SIG-M5 treated with dmso at 0.1 percent for 504 hours (cell line): Measurements from ENCODE around the gene MOG.
A peak's percentile ranks its signal among the peaks of the same experiment; 100 is the strongest.
"Not testable (repeated sequence)": the region's sequence is repeated elsewhere in the genome, so short reads cannot be mapped to it uniquely, and the experiment has no call there.

Experiments
- DNase-seq: peaks from one replicate; lab custom pipeline; 2025; ENCODE audit not compliant: unreplicated experiment; lab: John Stamatoyannopoulos, UW

Gene MOG

DNA sequence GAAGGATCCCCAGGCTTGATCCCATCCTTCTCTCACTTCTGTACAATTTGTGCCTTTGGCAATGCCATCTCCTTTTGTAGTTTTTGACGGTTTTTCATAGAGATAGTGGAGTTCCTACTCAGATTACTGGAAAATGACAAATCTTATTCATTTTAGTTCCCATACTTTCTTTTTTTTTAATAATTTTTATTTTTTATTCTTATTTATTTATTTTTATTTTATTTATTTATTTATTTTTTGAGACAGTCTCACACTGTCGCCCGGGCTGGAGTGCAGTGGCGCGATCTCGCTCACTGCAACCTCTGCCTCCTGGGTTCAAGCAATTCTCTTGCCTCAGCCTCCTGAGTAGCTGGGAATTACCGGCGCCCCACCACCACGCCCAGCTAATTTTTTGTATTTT lies 19.6 kb upstream of the MOG start:
- DNase-seq: no peak

DNA sequence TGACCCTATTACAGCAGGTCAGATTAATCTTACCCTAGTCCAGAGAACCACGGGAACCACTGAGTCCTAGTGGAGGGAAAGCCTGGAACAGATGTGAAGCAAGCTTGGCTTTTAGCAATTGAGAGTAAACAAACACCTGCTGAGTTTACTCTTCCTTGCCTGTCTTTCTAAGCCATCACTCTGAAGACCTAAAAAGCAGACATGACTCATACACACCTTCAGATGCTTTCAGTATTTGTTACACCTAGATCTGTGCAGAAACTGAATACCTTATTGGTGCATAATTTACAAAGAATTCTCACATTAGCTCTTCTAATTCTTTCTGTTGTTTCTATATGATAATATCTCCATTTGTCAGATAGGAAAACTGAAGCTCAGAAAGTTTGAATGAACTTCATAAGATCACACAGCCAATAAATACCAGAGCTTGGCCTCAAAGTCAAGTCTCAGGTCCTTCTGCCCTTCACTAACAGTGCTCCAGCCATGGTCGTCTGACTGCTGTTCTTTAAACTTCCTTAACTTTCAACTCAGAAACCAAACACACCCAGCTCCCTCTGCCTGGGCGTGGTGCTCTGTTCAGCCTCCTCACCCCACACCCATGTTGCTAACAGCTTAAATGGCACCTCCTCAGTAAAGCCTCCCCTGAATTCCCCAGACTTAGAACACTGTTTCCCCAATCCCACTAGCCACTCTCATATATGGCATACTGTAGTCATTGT lies 15.3 kb upstream of the MOG start:
- DNase-seq: no peak

DNA sequence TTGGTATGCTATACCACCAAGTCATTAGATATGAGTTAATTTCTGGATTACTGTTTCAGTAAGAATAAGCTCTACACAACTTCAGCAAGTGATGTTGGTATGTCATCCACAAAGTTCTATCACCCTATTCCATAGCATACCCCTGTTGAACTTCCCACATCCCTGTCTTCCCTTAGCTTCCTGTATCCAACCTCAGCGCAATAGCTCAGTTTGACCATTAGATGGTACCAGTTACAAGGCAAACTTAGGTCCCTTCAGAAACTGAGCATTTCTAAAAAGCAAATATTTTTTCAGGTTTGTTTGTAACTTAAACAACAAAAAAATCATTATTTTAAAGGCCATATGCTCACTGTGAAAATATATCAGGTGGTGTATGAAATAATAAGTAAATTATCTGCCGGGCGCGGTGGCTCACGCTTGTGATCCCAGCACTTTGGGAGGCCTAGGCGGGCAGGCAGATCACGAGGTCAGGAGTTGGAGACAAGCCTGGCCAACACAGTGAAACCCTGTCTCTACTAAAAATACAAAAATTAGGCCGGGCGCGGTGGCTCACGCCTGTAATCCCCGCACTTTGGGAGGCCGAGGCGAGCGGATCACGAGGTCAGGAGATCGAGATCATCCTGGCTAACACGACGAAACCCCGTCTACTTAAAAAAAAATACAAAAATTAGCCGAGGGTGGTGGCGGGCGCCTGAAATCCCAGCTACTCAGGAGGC lies 8.8 kb upstream of the MOG start:
- DNase-seq: peak; percentile 31

DNA sequence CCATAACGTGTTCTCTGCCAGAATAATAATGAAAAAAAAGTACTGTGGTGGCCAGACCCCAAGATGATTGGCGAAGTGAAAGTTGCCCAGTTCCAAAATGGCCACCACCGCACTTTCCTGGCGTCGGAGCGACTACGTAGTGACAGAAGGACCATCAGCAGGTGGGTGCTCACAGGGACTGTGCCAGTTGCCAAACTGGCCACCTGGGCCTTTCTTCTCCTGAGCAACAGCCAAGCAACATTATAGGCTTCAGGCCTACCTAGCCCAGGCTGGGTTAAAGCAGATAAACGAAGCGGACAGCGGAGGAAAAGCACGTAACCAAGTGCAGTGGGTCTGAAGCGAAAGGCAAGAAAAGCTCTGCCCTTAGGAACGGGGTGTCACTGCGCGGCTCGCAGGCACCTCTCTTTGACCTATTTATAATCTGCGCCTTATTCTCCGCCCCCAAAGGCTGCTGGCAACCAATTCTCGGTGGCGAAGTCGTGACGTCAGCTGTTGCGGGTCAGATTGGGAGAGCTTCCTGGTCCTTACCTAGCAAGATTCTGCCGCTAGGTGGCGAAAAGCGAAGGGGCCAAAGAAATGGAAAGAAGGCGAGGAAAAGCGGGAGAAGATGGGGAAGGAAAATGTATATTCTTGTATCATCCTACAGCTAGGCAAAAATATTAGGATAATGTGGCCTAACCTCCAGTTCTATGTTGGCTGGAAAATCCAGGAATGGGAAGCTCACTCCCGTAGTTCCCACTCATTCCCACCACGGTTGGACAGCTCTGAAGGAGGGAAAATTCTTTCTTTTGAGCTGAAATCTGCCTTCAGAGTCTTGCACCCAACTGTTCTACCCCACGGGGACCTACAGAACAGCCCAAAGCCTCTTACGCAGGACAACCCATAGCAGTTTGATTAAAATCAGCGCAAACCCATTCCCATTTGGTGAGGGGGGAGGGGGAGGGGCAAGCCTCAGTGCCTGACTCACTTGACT lies 6.9 kb upstream of the MOG start:
- peak; percentile 89 for DNase-seq

DNA sequence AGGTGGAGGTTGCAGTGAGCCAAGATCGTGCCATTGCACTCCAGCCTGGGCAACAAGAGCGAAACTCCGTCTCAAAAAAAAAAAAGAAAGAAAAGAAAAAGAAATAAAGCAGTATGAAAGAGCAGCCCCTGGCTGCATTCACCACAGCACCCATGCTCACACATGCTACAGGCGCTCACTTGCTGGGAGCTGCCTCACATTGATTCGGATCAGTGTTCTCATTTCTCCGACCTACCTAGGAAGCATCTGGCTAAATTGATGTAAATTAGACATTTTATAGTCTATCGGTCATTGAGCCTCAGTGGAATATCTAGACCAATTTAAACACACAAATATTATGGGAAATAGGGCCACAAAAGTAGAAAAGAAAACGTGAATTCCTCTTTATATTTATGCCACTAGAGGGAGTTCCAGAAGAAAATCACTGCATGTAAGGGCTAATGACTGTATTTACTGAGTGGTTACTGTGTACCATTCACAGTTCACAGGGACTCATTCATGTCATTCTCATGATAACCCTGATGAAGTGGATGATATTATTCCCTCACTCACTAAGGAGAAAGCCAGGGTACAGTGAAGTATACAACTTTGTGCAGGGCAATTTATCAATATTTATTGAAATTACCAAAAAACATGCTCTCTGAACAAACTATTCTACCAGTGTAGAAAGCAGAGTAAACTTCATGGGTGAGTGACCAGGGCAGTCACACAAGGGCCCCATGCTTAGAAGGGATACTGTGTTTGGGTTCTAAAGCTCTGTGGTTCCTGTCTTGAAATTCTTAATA lies 5.3 kb upstream of the MOG start:
- peak; percentile 57 for DNase-seq

DNA sequence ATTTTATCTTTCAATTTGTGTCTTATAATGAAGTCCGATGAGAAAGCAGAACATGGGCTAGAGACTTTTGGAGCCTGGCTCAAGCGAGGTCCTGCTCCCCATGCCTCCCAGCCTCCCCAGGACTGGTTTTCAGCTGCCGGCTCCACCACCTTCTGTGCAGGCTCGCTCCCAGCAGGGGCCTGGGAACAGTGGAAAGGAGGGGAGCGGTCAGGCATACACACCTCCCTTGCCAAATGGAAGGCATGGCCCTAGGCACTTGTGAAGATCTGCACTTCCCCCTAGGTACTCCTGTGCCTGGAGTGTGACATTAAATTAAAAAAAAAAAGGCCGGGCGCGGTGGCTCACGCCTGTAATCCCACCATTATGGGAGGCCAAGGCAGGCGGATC lies 4.7 kb upstream of the MOG start:
- DNase-seq: no peak

DNA sequence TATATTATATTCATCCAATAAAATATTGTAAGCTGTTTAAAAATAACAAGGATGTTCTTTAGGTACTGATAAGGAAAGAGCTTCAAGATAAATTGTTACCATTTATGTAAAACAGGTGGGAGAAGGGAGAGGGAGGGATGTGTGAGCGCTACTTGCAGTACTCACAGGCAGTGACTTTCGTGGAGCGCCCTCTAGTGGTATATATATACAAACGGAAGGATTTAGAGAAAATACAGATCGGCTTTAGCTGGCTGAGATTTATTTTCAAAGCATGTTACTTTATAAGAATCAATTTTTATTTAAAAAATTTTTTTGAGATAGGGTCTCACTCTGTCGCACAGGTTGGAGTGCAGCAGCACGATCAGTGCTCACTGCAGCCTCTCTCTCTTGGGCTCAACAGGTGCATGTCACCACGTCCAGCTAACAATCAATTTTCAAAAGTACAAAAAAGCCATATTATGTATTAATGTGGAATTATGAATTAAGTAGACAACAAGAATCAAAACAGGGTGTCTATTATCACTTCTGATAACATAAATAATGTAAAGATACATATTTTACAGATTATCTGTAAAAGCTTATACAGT lies 3.3 kb upstream of the MOG start:
- DNase-seq: peak; percentile 78

DNA sequence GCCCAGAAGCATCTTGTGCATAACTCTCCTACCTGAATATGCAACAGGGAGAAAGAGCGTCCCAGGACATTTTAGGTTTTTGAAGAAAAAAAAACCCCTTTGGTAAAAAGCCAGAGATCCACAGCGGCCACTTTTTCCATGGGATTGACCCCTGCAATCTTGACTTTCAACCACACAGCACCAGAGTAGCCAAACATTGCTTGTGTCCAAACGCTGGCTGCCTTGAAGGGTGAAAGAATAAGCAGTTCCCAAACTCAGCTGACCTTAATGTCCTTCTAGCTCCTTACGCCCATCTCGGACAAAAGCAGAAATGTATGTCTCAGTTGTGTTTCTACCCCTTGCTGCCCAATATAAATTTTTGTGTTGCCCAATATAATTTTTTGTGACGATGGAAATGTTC lies 1.2 kb upstream of the MOG start:
- no peak for DNase-seq

DNA sequence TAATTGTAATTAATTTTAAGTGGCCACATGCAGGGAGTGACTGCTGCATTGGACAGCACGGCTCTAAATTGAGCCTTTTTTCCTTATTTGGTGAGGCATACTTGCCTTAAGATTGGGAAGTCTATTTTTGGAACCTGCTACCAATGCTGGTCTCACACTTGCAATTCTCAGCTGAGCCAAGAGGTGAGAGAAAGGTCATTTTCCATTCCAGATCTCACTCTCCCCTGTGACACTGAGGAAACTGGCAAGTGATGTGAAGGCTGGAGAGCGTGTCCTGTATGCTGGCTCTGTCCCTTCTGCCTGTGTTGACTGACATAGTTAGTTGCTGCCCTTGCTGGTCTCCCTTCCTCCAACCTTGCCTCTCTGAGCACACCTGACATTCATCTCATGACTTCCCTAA lies 735 bp upstream of the MOG start:
- no peak for DNase-seq

DNA sequence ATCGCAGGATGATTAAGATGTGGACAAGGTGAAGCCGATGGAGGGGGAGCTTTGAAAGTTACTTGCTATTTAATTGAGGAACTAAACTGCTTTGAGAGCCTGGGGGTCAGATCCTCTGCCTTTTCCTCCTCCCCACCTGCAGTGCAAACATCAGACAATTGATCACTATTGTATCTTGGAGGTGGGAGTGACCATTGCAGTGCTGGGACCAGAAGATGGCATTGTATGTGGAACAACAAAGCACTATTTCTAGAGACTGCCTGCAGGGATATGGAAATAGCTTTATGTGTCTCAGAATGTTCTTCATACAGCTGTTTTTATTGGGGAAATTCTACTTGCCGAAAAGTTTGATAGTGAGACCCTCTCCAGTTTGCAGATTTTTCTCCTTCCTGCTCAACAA lies 4.2 kb downstream of the MOG start:
- no peak for DNase-seq

DNA sequence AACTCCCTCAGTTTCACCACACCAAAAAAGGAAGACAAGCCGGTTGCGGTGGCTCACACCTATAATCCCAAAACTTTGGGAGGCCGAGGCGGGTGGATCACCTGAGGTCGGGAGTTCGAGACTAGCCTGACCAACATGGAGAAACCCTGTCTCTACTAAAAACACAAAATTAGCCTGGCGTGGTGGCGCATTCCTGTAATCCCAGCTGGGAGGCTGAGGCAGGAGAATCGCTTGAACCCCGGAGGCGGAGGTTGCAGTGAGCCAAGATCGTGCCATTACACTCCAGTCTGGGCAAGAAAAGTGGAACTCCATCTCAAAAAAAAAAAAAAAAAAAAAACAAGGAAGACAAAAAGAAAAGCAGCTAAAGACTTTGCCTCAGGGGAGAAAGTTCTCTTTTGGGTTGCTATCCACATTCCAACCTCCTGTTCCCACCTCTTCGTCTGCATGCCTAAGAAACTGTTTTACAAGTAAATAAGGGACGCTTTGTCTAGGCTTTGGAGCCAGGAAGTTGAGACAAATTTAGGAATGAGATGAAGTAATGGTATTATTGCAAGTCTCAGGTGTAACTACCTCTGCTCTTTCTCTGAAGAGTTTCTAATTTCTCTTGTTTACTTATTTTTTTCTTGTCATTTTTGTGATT lies 4.7 kb downstream of the MOG start:
- DNase-seq: not testable (repeated sequence)

DNA sequence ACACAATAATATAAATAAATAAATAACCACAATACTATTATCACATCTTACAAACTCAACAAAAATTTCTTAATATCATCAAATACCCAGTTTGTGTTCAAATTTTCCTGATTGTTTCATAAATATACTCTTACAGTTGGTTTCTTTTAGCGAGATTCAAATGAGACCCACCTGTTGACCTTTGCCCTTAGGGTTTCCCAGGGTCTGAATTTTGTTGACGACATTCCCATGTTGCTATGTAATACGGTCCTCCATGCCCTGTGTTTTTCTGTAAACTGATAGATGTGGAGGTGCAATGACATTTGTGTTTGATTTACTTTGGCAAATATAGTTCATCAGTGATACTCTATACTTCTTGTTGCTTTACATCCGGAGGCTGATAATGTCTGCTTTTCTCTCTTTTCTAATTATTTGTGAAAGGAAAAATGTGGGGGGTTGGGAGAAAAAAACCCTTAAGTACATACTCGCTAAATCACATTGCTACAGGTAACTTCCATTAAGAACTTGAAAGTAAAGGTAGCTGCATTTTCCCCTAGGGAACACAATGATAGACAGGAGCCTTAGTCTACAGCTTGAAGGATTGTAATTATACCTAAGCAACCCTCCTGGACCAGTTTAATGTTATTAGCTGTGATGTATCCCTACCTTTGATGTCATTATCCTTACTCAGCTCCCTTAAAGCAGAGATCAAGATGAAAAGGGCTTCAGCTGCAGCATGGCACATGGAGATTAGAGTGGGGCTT lies 6.6 kb downstream of the MOG start:
- no peak for DNase-seq

DNA sequence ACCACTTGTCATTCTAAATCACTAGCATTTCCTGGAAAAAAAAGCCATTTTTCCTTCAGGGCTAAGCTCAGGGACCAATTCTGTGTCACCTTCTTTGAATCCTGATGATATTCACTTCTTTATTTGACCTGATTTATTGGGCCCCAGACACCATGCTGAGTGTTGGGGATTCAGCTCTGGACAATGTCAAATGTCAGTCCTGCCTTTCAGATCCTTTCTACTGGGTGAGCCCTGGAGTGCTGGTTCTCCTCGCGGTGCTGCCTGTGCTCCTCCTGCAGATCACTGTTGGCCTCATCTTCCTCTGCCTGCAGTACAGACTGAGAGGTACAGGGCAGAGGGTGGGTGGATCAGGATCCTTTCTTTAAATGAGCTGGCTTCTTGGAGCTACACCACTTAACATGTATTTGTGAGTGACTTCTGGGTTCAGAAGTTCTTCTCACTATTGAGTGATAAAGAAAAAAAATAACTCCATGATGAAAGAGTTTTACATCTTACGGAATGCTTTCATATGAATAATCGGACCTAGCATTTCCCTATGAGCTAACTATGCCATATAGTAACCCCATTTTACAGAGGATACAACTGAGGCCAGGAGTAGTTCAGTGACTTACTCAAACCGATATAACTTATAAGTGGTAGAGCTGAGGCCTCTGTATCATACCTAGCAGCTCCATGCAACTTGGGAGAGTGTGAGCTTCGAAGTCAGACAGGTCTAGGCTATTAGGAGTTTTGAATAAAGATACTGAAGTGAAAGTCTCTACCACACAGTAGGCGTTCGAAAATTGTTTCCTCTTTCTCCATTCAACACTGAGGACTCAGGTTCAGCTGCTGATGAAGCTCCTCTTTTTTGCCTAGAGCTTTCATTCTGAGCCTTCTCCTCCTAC lies 9.3 kb downstream of the MOG start:
- DNase-seq: no peak

DNA sequence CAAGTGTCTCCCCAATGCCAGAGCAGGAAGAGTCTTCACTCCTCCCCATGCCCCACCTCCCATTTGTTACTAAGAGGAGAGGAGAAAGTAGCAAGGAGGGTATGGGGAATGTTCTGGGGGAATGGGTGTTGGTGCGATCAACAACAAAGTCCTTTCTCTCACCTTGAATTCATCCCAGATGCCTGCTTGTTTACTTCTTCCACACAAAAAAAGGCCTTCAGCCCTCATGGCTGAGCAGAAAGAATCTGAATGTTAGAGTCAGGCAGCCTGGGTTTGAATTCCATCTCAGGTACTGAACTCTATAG lies 9.9 kb downstream of the MOG start:
- no peak for DNase-seq

DNA sequence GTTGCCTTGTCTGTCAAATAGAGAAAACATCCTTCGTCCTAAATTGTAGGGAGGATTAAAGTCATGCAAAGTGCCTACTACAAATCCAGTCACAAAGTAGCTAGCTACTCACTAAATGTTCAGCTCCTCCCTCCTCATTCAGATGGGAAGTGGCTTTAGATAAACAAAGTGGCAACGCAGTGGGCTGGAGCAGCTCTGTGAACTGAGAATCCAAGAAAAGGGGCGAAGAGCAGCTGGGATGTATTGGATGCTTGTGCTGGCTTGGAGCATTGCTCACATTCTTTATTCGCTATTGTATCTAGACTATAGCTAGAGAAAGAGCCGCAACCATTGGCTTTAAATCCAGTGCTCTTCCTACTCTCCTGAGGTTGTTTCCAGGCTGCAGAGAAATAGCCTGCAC lies 10.3 kb downstream of the MOG start:
- DNase-seq: no peak

DNA sequence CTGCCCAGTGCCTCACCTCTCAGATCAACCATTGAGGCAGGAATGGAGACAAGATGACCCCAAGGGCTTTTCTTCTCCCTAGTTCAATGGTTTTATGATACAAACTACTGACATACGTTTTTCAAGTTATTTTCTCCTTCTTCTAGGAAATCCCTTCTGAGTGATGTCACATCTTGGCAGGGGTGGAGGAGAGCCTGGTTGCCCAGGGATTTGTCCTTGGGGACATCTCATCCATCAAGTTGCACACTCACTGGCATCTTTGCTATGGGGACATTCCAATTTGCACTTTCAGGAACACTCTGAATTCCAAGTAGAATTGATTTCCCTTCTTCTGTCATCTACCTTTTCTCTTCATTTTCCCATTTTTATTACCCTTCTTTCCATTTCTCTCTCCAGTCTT lies 14.1 kb downstream of the MOG start:
- no peak for DNase-seq

DNA sequence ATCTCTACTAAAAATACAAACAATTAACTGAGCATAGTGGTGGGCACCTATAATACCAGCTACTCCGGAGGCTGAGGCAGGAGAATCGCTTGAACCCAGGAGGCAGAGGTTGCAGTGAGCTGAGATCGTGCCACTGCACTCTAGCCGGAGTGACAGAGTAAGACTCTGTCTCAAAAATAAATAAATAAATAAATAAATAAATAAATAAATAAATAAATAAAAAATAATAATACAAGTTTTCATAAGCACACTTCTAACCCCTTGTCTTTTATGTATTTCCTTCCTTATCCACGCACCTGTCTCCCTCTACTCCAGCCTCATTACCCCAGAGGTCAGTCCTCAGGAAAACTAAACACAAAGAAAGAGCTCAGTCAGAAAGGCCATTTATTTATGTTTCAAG lies 15.2 kb downstream of the MOG start:
- DNase-seq: not testable (repeated sequence)

DNA sequence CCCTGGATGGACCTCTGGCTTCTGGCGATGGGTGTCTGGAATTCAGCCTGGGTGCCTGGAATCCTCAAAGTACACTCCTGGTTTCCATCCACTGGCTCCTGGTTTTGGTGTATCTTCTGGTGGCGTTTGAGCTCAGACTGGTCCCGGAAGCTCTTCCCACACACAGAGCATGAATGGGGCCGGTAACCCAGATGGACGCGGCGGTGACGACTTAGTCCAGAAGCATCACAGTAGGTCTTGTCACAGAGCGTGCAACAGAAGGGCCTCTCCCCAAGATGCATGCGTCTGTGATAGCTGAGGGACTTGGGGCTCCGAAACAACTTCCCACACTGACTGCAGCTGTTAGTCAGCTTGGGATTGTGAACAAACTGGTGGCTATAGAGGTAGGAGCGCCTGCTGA lies 16.3 kb downstream of the MOG start:
- DNase-seq: no peak

DNA sequence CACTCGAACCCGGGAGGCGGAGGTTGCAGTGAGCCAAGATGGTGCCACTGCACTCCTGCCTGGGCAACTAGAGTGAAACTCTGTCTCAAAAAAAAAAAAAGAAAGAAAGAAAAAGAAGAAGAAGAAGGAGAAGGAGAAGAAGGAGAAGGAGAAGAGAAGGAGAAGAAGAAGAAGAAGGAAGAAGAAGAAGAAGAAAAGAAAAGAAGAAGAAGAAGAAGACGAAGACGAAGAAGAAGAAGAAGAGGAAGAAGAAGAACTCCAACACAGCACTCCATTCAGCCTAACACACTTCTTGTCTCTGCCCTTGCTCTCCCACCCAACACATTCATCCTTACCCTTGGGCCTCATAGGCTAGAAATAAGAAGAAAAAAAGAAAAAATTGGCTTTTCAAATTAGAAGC lies 17.1 kb downstream of the MOG start:
- no peak for DNase-seq
